DOHH2 (cell line): ENCODE measurements around the gene ZNF546.

Source experiments
- EZH2phosphoT487 ChIP-seq: fragments of 200-600 bp; sonication (generic); IDR thresholded peaks from 2 replicates; pipeline ENCODE4 v1.6.1; 2017; ENCODE audit warnings: borderline replicate concordance, mild to moderate bottlenecking, antibody characterized with exemption, low read length, moderate library complexity, mixed read lengths
- TF ChIP-seq, protein P1 (sequence below): fragments of 200-600 bp; sonication (generic); IDR thresholded peaks from one replicate; pipeline ENCODE4 v1.5.1; 2014; ENCODE audit warnings: antibody characterized with exemption, mild to moderate bottlenecking, low read depth, low read length; ENCODE audit not compliant: poor library complexity, severe bottlenecking

DNA sequence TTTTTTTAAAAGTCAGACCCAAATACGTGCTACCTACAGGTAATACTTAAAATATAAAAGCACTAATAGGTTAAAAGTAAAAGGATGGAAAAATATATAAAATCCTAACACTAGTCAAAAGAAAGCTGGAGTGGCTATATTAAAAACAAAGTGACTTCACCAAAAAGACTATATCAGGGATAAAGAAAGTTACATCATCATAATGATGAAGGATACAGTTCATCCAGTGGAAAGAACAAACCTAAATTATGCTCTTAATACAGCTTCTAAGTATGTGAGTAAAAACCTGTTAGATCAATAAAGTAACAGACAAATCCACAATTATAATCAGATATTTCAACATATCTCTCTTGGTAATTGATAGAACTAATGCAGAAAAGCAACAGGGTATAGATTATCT is 60.3 kb downstream of the ZNF546 start:
- no peak for TF ChIP-seq EZH2phosphoT487
- TF ChIP-seq, protein P1, sequence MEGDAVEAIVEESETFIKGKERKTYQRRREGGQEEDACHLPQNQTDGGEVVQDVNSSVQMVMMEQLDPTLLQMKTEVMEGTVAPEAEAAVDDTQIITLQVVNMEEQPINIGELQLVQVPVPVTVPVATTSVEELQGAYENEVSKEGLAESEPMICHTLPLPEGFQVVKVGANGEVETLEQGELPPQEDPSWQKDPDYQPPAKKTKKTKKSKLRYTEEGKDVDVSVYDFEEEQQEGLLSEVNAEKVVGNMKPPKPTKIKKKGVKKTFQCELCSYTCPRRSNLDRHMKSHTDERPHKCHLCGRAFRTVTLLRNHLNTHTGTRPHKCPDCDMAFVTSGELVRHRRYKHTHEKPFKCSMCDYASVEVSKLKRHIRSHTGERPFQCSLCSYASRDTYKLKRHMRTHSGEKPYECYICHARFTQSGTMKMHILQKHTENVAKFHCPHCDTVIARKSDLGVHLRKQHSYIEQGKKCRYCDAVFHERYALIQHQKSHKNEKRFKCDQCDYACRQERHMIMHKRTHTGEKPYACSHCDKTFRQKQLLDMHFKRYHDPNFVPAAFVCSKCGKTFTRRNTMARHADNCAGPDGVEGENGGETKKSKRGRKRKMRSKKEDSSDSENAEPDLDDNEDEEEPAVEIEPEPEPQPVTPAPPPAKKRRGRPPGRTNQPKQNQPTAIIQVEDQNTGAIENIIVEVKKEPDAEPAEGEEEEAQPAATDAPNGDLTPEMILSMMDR: no peak
